Activated CD4-positive, CD25-positive, alpha-beta regulatory T cell treated with anti-CD3 and anti-CD28 coated beads, Interleukin-2, amount 50 U/mL, for 72 hours (primary cell): ENCODE data around the gene LPO.
A peak's percentile ranks its signal among the peaks of the same experiment; 100 is the strongest.

ENCODE experiments used
- DNase-seq: peaks from one replicate; pipeline ENCODE4 v3.0.0; 2021

Gene LPO

GRCh38 chr17:58306131-58306951 lies 68.0 kb downstream of the LPO start:
- DNase-seq = peak; percentile 30

GRCh38 chr17:58307468-58308172 lies 69.2 kb downstream of the LPO start:
- DNase-seq = no peak

- no peak for DNase-seq
These were observed 70.0 kb downstream of the LPO start for GRCh38 chr17:58308173-58308984.

- DNase-seq = no peak
These were observed 70.9 kb downstream of the LPO start for GRCh38 chr17:58308985-58309917.

- no peak for DNase-seq
These were observed 71.5 kb downstream of the LPO start for GRCh38 chr17:58309918-58310259.

GRCh38 chr17:58310511-58311428 lies 72.4 kb downstream of the LPO start:
- peak; percentile 30 for DNase-seq

- peak; percentile 29 for DNase-seq
These were observed 73.1 kb downstream of the LPO start for GRCh38 chr17:58311429-58311894.

GRCh38 chr17:58312021-58312630 lies 73.7 kb downstream of the LPO start:
- peak; percentile 29 for DNase-seq

- no peak for DNase-seq
These were observed 74.4 kb downstream of the LPO start for GRCh38 chr17:58312829-58313228.

- DNase-seq = peak; percentile 18
These were observed 75.7 kb downstream of the LPO start for GRCh38 chr17:58313815-58314705.

- DNase-seq = no peak
These were observed 76.3 kb downstream of the LPO start for GRCh38 chr17:58314706-58315015.

- peak; percentile 28 for DNase-seq
These were observed 76.9 kb downstream of the LPO start for GRCh38 chr17:58315281-58315711.

- DNase-seq = no peak
These were observed 77.4 kb downstream of the LPO start for GRCh38 chr17:58315750-58316149.

GRCh38 chr17:58316260-58316960 lies 78.0 kb downstream of the LPO start:
- peak; percentile 32 for DNase-seq

- DNase-seq = peak; percentile 55
These were observed 79.2 kb downstream of the LPO start for GRCh38 chr17:58317421-58318064.

- DNase-seq = peak; percentile 29
These were observed 79.7 kb downstream of the LPO start for GRCh38 chr17:58318065-58318481.
